Smooth muscle cell (in vitro differentiated cells): ENCODE data around the gene GPR32. TPM values are rescaled to one million over a fixed set of nuclear protein-coding genes. Genes with fewer than 3 reads are reported as not detected.

Experiments
- DNase-seq: peaks from one replicate; lab custom pipeline; 2025; ENCODE audit not compliant: unreplicated experiment; lab: John Stamatoyannopoulos, UW
- H2AFZ ChIP-seq: fragments of 200-600 bp; sonication (generic); 2 replicates; pipeline ENCODE4 v1.6.0; 2016; ENCODE audit warnings: antibody characterized with exemption, low read depth, mild to moderate bottlenecking
- H3F3A ChIP-seq: fragments of 200-600 bp; sonication (generic); 2 replicates; pipeline ENCODE4 v1.6.0; 2017; ENCODE audit warnings: antibody characterized with exemption, low read depth
- H3K27ac ChIP-seq: fragments of 200-600 bp; sonication (generic); 2 replicates; pipeline ENCODE4 v1.5.1; 2016; ENCODE audit warnings: low read depth, mild to moderate bottlenecking
- H3K27me3 ChIP-seq: fragments of 200-600 bp; sonication (generic); 2 replicates; pipeline ENCODE4 v1.6.1; 2016; ENCODE audit warnings: low read depth, mild to moderate bottlenecking
- H3K36me3 ChIP-seq: fragments of 200-600 bp; sonication (generic); 2 replicates; pipeline ENCODE4 v1.5.1; 2016; ENCODE audit warnings: low read depth
- H3K4me1 ChIP-seq: fragments of 200-600 bp; sonication (generic); 2 replicates; pipeline ENCODE4 v1.5.1; 2016; ENCODE audit warnings: low read depth
- H3K4me2 ChIP-seq: fragments of 200-600 bp; sonication (generic); 2 replicates; pipeline ENCODE4 v1.6.0; 2016; ENCODE audit warnings: mild to moderate bottlenecking
- H3K4me3 ChIP-seq: fragments of 200-600 bp; sonication (generic); 2 replicates; pipeline ENCODE4 v1.5.1; 2016; ENCODE audit warnings: mild to moderate bottlenecking
- H3K79me2 ChIP-seq: fragments of 200-600 bp; sonication (generic); 2 replicates; pipeline ENCODE4 v1.6.0; 2016; ENCODE audit warnings: low read depth, mild to moderate bottlenecking
- H3K9ac ChIP-seq: fragments of 200-600 bp; sonication (generic); 2 replicates; pipeline ENCODE4 v1.6.0; 2016; ENCODE audit warnings: low read depth
- H3K9me3 ChIP-seq: fragments of 200-600 bp; sonication (generic); replicated peaks from 2 replicates; pipeline ENCODE4 v1.5.1; 2016; ENCODE audit warnings: low read depth
- H4K20me1 ChIP-seq: fragments of 200-600 bp; sonication (generic); 2 replicates; pipeline ENCODE4 v1.6.0; 2016; ENCODE audit warnings: low read depth
- WGBS: methylation state at CpG from one replicate; pipeline ENCODE4 v1.1.7; 2016; ENCODE audit warnings: low lambda C conversion rate; 5-methylcytosine and 5-hydroxymethylcytosine counted together
- polyA plus RNA-seq: library from polyadenylated mRNA; unstranded; fragments of >200 nt; fragmentation: Nextera tagmentation; extraction: Ambion mirVana; gene quantifications from 2 replicates; pipeline ENCODE4 v1.2.1, GENCODE V29; 2016
- total RNA-seq: library from RNA; depleted of rRNA; stranded (reverse); fragments of >200 nt; gene quantifications from 2 replicates; pipeline ENCODE4 v1.2.3, GENCODE V29; 2014
- TF ChIP-seq, protein P1 (sequence below): fragments of 200-600 bp; sonication (generic); IDR thresholded peaks from 2 replicates; pipeline ENCODE4 v1.5.1; 2017; ENCODE audit warnings: borderline replicate concordance, mild to moderate bottlenecking, antibody characterized with exemption; ENCODE audit not compliant: insufficient read depth, poor library complexity, severe bottlenecking

GPR32 gene
- total and polyA plus RNA-seq, 2 experiments from 2014 or later = not detected

DNA sequence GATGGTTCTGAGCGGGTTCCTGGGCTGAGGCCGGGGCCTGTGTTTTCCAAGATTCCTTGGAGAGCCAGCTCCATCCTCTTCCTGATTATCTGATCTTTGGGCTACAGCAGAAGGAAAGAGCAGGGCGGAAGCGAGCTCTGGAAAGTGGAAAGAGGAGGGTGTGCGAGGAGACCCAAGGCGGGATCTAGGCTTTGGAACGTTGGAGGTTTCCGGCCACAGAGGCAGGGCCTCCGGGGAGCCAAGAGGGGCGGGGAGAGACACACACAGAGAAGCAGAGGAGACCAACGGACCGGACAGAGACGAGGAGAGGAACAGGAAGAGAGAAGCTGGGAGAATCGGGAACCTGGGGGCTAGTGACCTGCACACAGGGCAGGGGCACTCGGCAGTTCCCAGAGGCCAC is 47.2 kb upstream of the GPR32 start, which contains the start of gene CLEC11A:
CLEC11A (plus strand) TSS at position 296 of the 400 bp plus-strand sequence. CDS start 162 bp downstream, outside the sequence.
- TF ChIP-seq, protein P1, sequence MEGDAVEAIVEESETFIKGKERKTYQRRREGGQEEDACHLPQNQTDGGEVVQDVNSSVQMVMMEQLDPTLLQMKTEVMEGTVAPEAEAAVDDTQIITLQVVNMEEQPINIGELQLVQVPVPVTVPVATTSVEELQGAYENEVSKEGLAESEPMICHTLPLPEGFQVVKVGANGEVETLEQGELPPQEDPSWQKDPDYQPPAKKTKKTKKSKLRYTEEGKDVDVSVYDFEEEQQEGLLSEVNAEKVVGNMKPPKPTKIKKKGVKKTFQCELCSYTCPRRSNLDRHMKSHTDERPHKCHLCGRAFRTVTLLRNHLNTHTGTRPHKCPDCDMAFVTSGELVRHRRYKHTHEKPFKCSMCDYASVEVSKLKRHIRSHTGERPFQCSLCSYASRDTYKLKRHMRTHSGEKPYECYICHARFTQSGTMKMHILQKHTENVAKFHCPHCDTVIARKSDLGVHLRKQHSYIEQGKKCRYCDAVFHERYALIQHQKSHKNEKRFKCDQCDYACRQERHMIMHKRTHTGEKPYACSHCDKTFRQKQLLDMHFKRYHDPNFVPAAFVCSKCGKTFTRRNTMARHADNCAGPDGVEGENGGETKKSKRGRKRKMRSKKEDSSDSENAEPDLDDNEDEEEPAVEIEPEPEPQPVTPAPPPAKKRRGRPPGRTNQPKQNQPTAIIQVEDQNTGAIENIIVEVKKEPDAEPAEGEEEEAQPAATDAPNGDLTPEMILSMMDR = no peak
- peak within 1 kb of the TSS; percentile 55 for H3K27ac ChIP-seq
- H3F3A ChIP-seq = no peaks in the 10 kb centered on the region
- no peaks in the 10 kb centered on the region for H3K36me3 ChIP-seq
- no peaks in the 10 kb centered on the region for H4K20me1 ChIP-seq
- peak within 1 kb of the TSS; percentile 57 for H3K4me3 ChIP-seq
- H3K4me1 ChIP-seq = peaks cover 17% of the 10 kb centered on the region
- peaks cover 8% of the 10 kb centered on the region for H3K79me2 ChIP-seq
- peak within 1 kb of the TSS; percentile 19 for H3K9ac ChIP-seq
- no peak for DNase-seq
- 25% methylated on average over 14 of the region's 15 CpGs for WGBS
- no peaks in the 10 kb centered on the region for H3K9me3 ChIP-seq
- H3K4me2 ChIP-seq = peak within 1 kb of the TSS; percentile 88
- H3K27me3 ChIP-seq = peaks cover 6% of the 10 kb centered on the region
- H2AFZ ChIP-seq = peak within 1 kb of the TSS; percentile 24

DNA sequence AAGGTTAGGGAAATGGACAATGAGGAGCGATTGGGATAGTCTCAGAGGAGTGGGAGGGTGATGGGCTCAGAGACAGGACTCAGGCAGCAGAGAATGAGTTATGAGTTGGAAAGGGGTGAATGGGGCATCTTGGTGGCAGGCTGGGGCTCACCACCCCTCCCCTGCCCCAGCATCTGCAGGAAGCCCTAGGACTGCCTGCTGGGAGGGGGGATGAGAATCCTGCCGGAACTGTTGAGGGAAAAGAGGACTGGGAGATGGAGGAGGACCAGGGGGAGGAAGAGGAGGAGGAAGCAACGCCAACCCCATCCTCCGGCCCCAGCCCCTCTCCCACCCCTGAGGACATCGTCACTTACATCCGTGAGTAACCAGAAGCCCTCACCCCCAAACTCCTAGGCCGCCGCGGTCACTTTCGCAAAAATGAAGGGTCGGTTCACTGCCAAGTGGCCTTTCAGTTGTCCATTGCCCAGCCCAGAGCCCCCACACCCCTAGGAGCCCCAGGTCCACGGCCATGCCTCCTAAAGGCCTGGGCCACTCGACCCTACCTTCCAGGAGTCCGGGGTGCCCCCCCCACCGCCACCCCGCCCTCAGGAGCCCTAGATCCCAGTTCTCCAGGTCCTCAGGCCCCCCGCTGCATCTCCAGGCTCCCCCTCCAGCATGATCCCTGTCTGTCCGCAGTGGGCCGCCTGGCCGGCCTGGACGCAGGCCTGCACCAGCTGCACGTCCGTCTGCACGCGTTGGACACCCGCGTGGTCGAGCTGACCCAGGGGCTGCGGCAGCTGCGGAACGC is 46.3 kb upstream of the GPR32 start:
- H3K4me2 ChIP-seq = peak overlapping the region; percentile 88
- no peaks in the 10 kb centered on the region for H3K36me3 ChIP-seq
- H3K4me3 ChIP-seq = peak overlapping the region; percentile 57
- WGBS = 14% methylated on average over 28 of the region's 31 CpGs
- H3K79me2 ChIP-seq = peaks cover 8% of the 10 kb centered on the region
- H3K9me3 ChIP-seq = no peaks in the 10 kb centered on the region
- no peaks in the 10 kb centered on the region for H3K27me3 ChIP-seq
- no peaks in the 10 kb centered on the region for H3F3A ChIP-seq
- peak overlapping the region; percentile 19 for H3K9ac ChIP-seq
- H3K4me1 ChIP-seq = peaks cover 14% of the 10 kb centered on the region
- no peak for DNase-seq
- TF ChIP-seq, protein P1 = no peak
- peak overlapping the region; percentile 55 for H3K27ac ChIP-seq
- no peak overlapping the region for H2AFZ ChIP-seq
- no peaks in the 10 kb centered on the region for H4K20me1 ChIP-seq

DNA sequence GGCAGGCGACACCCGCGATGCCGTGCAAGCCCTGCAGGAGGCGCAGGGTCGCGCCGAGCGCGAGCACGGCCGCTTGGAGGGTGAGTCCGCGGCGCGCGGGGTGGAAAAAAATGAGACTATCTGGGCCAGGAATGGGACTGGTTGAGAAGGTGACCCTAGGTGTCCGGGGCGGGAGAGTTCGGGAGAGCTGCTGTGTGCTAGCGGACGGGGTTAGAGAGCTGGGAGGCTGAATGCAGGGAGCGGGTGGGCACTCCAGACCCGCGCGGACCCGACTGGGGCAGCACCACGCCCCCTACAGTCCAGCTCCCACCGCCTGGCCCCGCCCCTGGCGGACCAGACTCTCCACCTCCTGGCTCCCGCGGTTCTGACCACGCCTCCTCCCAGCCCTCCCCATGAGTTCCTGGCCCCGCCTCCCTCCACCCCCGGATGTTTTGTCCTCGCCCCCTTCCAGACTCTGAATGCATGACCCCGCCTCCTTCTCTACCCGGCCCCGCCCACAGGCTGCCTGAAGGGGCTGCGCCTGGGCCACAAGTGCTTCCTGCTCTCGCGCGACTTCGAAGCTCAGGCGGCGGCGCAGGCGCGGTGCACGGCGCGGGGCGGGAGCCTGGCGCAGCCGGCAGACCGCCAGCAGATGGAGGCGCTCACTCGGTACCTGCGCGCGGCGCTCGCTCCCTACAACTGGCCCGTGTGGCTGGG is 45.6 kb upstream of the GPR32 start:
- Histone ChIP-seq H3K79me2 (peaks cover 8% of the 10 kb centered on the region), H3K36me3 (no peaks in the 10 kb centered on the region), H3K27ac (peak overlapping the region; percentile 45), H3K27me3 (no peaks in the 10 kb centered on the region), H3K9me3 (no peaks in the 10 kb centered on the region), H4K20me1 (no peaks in the 10 kb centered on the region), H2AFZ (peak overlapping the region; percentile 58), H3F3A (no peaks in the 10 kb centered on the region), H3K4me2 (peak overlapping the region; percentile 88), H3K9ac (peak overlapping the region; percentile 48), H3K4me3 (peak overlapping the region; percentile 57), H3K4me1 (peaks cover 14% of the 10 kb centered on the region)
- DNase-seq = peak; percentile 93
- WGBS = 3% methylated on average over 37 of the region's 65 CpGs
- TF ChIP-seq, protein P1 = peak; percentile 79
